ENCODE data around the gene SIK2. TPM values are rescaled to one million over a fixed set of nuclear protein-coding genes. Genes with fewer than 3 reads are reported as not detected.

The SIK2 gene
- total RNA-seq, 4 donors from 2014 or later: 20.7 to 35.0 (median 26.8) TPM

DNA sequence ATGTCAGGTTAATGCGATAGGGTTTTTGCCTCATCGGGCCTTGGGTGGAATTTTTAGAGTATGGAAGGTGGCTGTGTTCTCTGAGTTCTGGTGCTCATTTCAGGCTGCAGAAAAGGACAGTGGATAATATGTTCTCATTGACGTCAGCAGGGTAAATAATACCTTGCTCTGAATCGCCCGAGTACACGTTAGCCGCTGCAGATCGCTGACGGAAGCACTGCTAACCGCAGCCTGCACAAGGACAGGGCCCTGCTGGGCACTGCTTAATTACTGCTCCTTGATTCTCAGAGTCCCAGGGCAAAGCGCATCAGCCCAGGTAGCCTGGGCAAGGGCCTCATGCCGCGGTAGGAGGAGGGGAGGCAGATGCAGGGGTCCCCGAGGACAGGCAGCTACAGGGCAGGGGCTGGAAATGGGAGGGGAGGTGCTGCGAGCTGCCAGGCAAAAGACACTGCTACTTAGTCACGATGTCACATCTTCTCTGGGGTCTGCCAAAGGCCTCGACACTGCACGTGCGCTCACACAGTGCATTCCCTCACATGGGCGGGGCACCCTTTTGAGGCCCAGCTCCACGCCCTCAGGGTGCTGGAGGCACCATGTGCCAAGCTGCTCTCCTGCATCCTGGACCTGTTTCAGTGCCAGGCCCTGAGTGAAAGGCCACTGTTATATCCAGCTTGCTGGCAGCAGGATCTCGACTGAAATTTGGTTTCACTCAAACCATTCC, 128.8 kb downstream of the SIK2 start:
- H3K4me3 ChIP-seq (replicated peaks in 1 of 3): no peak overlapping the region

DNA sequence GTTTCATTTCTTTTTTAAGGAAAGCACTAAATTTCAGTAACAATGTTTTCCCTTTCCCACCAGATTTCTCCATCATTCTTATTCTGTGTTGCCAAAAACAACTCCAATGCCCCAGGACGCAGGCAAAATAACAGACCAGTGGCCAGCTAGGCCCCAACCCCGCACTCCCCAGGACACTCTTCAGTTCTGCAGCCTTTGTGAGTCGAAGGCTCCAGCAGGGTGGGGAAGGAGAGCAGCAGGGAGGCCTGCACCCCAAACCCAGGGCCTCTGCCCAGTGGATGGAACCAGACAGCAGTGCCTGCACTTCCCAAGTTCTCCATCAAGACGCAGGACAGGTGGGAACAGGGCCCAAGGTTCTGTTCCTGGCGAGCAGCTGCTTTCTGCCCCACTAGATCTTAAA, 129.6 kb downstream of the SIK2 start:
- 77 to 81% methylated on average over 3 to 5 of the region's 5 CpGs for WGBS, 2 donors
- DNase-seq: no peak
- intact Hi-C loops (cut with DNase I): loop anchor here (5.0 kb wide), 1 partner anchor 40 kb away; no protein-coding TSS in a partner anchor

More for the DNA sequence above, 128.8 kb downstream of the SIK2 start:
- peaks cover 0 to 6% of the 10 kb centered on the region in 2 donors for H3K36me3 ChIP-seq
- intact Hi-C loops (cut with DNase I): loop anchor here (5.0 kb wide), 1 partner anchor 41 kb away; no protein-coding TSS in a partner anchor
- no peaks in the 10 kb centered on the region for H3K9me3 ChIP-seq
- H3K27me3 ChIP-seq: no peaks in the 10 kb centered on the region
- DNase-seq: peak; percentile 57 to 63
- H3K27ac ChIP-seq: peak overlapping the region; percentile 34 to 99 (median 97)
- TF ChIP-seq POLR2A (IDR thresholded peaks at IDR 0.05) (peak in 1 of 2 donors; percentile 4), CTCF (IDR thresholded peaks at IDR 0.05) (no peak)
- H3K4me1 ChIP-seq: peaks cover 45 to 70% of the 10 kb centered on the region in 2 donors
- 61 to 62% methylated on average over 15 to 20 of the region's 22 CpGs for whole genome bisulfite sequencing, 2 donors

DNA sequence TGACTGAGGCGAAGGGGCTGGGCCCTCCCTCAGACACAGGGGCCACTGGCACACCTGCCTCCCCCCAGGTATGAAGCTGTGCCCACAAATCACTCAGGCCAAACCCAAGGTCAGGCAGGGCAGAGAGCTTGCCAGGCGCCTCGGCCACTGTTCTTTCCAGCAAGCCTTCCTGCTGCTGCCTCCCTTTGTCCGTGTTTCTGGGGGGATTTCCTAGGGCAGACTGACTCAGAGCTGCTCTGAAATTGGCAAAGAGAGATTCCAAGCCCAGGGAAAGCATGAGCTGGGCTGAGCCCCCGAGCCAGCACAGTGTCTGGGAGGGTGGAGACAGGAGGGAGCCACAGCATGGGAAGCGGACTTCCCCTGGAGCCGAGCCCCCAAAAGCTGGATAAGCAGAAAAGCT, 130.8 kb downstream of the SIK2 start:
- Histone ChIP-seq H3K27me3 (no peaks in the 10 kb centered on the region), H3K4me1 (peaks cover 62 to 87% of the 10 kb centered on the region in 2 donors), H3K4me3 (replicated peaks in 1 of 3) (no peak overlapping the region), H3K27ac (peak overlapping the region; percentile 97 to 99 (median 98)), H3K9me3 (no peaks in the 10 kb centered on the region), H3K36me3 (no peaks in the 10 kb centered on the region)
- 42 to 63% methylated on average over 6 of the region's 7 CpGs for WGBS, 2 donors
- no peak for DNase-seq
- no peak for TF ChIP-seq CTCF (IDR thresholded peaks at IDR 0.05)
- TF ChIP-seq POLR2A (IDR thresholded peaks at IDR 0.05): no peak
- intact Hi-C loops (cut with DNase I): loop anchor here (5.0 kb wide), 1 partner anchor 39 kb away; no protein-coding TSS in a partner anchor

More for the DNA sequence above, 129.6 kb downstream of the SIK2 start:
- peaks cover 53 to 78% of the 10 kb centered on the region in 2 donors for H3K4me1 ChIP-seq
- no peak overlapping the region for H3K4me3 ChIP-seq (replicated peaks in 1 of 3)
- peak overlapping the region; percentile 34 to 99 (median 97) for H3K27ac ChIP-seq
- TF ChIP-seq POLR2A (IDR thresholded peaks at IDR 0.05) (no peak), CTCF (IDR thresholded peaks at IDR 0.05) (no peak)
- H3K27me3 ChIP-seq: no peaks in the 10 kb centered on the region
- H3K9me3 ChIP-seq: no peaks in the 10 kb centered on the region
- H3K36me3 ChIP-seq: peaks cover 0 to under 1% of the 10 kb centered on the region in 2 donors

- no peak for TF ChIP-seq CTCF (IDR thresholded peaks at IDR 0.05)
- TF ChIP-seq POLR2A (IDR thresholded peaks at IDR 0.05): no peak
- peak in 1 of 2 donors; percentile 33 for DNase-seq
- WGBS, 2 donors: 63 to 79% methylated on average over 7 to 9 of the region's 9 CpGs
- Histone ChIP-seq H3K27me3 (no peaks in the 10 kb centered on the region), H3K4me1 (peaks cover 62 to 93% of the 10 kb centered on the region in 2 donors), H3K36me3 (no peaks in the 10 kb centered on the region), H3K9me3 (no peaks in the 10 kb centered on the region), H3K27ac (peak overlapping the region; percentile 97 to 99 (median 98)), H3K4me3 (replicated peaks in 1 of 3) (no peak overlapping the region)
- intact Hi-C loops (cut with DNase I): loop anchor here (5.0 kb wide), 1 partner anchor 39 kb away; no protein-coding TSS in a partner anchor
Measured at GRCh38 chr11:111733611-111734088, 131.4 kb downstream of the SIK2 start.

Data from thyroid gland (tissue), 4 donors.